Astrocyte of the spinal cord (primary cell): ENCODE data around the gene BRPF1.

Experiments used
- DNase-seq: peaks from one replicate; pipeline ENCODE4 v3.0.0; 2011; ENCODE audit warnings: low read depth, low spot score
- H3K4me3 ChIP-seq: 2 replicates; pipeline ENCODE4 v1.5.1; 2011; ENCODE audit warnings: low read depth, mild to moderate bottlenecking, low read length, moderate library complexity
- CTCF ChIP-seq: IDR thresholded peaks from 2 replicates; pipeline ENCODE4 v1.5.1; 2012; ENCODE audit warnings: low read depth, mild to moderate bottlenecking, low read length, inconsistent platforms
- in situ Hi-C: cut with HindIII; loops from 2 replicates; pipeline ENCODE4 v1.10.0; 2017; ENCODE audit warnings: low sequenced_read_pairs

Gene BRPF1

GRCh38 chr3:9748031-9748430 is 16.5 kb downstream of the BRPF1 start:
- no peak for TF ChIP-seq CTCF
- in situ Hi-C loops, result no loop called here
- DNase-seq, result no peak
- H3K4me3 ChIP-seq, result no peak overlapping the region

- peak overlapping the region; percentile 78 for H3K4me3 ChIP-seq
- TF ChIP-seq CTCF, result no peak
- DNase-seq, result no peak
- in situ Hi-C loops, result no loop called here
Observed at GRCh38 chr3:9749296-9749644, 17.7 kb downstream of the BRPF1 start.

GRCh38 chr3:9749645-9750555 is 18.4 kb downstream of the BRPF1 start, which contains the start of gene OGG1:
OGG1 (plus strand) TSS chr3:9749952; CDS start chr3:9750287, 335 bp downstream.
- peak; percentile 99 for DNase-seq
- in situ Hi-C loops, result no loop called here
- H3K4me3 ChIP-seq, result peak within 1 kb of the TSS; percentile 78
- no peak for TF ChIP-seq CTCF

- peak; percentile 14 for DNase-seq
- peak overlapping the region; percentile 78 for H3K4me3 ChIP-seq
- no peak for TF ChIP-seq CTCF
- in situ Hi-C loops, result no loop called here
Observed at GRCh38 chr3:9750556-9751411, 19.2 kb downstream of the BRPF1 start.

DNA sequence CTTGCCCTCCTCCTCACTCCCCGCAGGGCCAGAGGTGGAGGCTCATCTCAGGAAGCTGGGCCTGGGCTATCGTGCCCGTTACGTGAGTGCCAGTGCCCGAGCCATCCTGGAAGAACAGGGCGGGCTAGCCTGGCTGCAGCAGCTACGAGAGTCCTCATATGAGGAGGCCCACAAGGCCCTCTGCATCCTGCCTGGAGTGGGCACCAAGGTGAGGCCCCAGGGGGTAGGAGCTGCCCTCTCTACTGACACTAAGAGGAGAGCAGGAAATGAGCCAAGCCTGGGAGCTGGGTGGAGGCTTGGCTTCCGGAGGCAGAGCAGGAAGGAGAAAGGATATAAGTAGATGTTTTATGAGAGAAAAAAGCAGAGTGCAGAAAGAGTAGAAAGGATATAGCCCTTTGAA is 23.1 kb downstream of the BRPF1 start:
- no peak overlapping the region for H3K4me3 ChIP-seq
- no peak for DNase-seq
- no peak for TF ChIP-seq CTCF
- in situ Hi-C loops, result no loop called here

- in situ Hi-C loops, result no loop called here
- no peak for TF ChIP-seq CTCF
- H3K4me3 ChIP-seq, result no peak overlapping the region
- DNase-seq, result no peak
Observed at GRCh38 chr3:9757427-9757826, 25.9 kb downstream of the BRPF1 start.
